HuH-7.5 (cell line): ENCODE data around the gene XXYLT1.
"Not testable (repeated sequence)": the region's sequence is repeated elsewhere in the genome, so short reads cannot be mapped to it uniquely, and the experiment has no call there.

ENCODE experiments used
- DNase-seq: peaks from one replicate; pipeline ENCODE4 v3.0.0; 2011; ENCODE audit warnings: low spot score

Gene XXYLT1

DNA sequence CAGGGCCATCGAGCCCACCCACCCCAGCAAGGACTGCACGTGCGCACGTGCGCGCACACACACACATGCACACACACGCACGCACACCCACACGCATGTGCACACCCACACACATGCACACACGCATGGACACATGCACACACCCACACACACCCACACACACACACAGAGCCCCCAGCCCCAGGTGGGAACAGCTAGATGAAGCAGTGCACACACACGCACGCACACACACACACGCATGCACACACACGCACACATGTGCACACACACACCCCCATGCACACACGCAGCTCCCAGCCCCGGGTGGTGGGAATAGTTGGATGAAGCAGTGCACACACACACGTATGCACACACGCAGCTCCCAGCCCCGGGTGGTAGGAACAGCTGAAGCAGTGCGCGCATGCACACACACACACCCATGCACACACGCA is 158.6 kb downstream of the XXYLT1 start:
- no peak for DNase-seq

DNA sequence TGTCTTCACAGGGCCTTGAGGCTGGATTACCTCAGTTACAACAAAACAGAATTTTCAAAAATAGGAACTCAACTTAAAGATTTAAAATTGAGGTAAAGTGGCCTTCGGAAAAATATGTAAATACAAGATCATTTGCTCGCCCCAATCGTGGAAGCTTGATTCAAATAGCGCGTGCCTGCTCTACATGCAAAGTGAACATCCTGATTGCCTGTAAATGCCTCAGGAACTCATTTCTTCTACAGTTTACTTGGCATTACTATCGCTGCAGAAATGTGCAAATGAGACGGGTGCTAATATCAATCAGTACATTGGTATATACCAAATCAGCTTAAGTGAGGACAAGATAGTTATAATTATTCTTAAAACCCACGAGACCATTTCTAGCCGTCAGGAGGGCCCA is 159.2 kb downstream of the XXYLT1 start:
- DNase-seq: no peak

DNA sequence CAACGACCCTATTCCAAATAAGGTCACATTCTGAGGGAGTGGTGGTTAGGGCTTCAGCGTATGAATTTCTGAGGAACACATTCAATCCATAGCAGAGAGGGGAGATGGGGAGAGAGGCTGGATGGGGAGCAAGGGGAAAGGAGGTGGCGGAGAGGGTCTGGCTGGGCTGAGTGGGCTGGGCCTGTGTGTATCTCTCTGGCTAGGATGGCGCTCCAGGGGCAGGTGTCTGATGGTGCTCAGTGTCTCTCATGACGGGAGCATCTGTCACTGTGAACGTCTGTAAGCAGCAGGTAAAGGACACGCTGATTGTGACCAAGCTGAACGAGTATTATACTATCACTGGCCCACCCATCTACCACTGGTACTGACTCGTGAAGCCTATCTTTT is 159.6 kb downstream of the XXYLT1 start:
- DNase-seq: no peak

DNA sequence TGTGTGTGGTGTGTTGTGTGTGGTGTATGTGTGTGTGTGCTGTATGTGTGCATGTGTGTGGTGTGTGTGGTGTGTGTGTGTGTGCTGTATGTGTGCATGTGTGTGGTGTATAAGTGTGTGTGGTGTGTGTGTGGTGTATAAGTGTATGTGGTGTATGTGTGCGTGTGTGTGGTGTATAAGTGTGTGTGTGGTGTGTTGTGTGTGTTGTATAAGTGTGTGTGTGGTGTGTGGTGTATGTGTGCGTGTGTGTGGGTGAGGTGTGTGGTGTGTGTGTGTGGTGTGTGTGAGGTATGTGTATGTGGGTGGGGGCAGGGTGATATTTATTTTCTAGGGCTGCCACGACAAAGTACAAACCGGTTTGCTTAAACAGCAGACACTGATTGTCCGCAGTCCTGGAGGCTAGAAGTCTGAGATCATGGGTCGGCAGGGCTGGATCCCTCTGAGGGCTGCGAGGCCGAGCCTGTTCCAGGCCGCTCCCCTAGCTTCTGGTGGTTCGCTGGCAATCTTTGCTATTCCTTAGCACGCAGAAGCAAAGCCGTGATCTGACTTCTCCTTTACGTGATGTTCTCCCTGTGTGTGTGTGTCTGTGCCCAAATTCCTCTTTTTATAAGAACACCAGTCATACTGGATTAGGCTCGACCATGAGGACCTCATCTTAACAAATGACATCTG is 160.2 kb downstream of the XXYLT1 start:
- DNase-seq: no peak

DNA sequence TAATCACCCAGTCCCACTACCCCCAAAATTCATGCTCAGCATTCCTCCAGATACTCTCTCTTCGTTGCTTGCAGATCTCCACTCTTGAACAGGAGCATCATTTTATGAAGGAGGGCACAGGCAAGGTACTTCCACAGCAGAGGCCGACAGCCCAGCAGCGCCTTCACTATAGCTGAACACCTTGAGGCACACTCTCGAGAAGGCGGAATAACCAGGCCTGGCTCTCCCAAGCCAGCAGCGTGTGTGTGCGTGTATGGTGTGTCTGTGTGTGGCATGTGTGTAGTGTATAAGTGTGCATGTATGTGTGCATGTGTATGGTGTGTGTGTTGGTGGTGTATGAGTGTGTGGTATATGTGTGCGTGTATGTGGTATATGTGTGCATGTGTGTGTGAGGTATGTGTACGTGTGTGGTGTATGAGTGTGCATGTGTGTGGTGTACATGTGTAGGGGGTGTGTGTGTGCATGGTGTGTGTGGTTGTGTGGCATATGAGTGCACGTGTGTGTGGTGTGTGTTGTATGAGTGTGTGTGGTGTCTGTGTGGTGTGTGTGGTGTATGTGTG is 161.8 kb downstream of the XXYLT1 start:
- DNase-seq: no peak

DNA sequence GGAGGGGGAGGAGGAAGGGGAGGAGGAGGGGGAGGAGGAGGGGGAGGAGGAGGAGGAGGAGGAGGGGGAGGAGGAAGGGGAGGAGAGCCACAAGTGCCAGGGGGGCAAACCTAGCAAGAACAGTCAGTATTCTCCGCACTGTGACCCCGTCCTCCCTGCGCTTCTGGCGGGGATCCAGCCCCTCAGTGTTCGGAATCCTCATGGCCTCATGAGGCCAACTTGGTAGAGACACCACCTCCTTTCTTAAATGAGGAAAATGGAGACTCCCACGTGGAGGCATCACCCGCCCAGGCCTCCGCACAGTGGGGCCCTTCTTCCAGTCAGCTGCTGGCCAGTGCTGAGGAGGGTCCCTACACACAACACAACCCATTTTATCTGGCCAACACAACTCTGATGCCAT is 163.4 kb downstream of the XXYLT1 start:
- DNase-seq: no peak

DNA sequence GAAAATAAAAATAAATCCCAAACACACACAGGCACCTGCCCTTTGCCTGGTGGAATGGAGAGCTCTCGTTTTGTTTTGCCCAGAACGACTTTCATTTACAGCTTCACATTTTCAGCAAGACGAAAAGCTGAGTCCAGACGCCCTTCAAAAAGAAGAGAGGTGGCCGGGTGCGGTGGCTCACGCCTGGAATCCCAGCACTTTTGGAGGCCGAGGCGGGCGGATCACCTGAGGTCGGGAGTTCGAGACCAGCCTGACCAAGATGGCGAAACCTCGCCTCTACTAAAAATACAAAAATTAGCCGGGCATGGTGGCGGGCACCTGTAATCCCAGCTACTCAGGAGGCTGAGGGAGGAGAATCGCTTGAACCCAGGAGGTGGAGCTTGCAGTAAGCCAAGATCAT is 163.9 kb downstream of the XXYLT1 start:
- not testable (repeated sequence) for DNase-seq

DNA sequence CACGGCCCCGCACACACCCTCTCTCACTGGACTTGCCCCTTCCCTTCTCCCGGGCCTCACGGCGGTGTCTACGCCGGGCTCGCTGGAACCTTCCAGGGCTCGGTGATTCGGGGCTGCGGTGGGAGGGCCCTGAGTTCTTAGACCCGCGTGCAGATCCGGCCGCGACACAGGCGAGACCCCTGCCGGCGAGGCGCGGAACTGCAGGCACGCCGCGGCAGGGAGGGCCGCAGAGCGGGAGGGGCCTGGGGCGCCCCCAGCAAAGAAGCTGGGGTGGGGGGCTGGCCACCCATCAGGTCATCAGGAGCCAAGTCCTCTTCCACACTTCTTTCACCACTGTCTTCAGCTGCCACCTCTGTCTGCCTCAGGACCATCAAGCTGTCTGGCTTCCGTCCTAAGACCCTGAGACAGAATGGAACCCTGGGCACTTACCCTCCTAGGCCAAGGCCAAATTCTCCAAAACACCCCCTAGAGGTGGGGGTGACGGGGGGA is 164.5 kb downstream of the XXYLT1 start:
- DNase-seq: peak; percentile 79

DNA sequence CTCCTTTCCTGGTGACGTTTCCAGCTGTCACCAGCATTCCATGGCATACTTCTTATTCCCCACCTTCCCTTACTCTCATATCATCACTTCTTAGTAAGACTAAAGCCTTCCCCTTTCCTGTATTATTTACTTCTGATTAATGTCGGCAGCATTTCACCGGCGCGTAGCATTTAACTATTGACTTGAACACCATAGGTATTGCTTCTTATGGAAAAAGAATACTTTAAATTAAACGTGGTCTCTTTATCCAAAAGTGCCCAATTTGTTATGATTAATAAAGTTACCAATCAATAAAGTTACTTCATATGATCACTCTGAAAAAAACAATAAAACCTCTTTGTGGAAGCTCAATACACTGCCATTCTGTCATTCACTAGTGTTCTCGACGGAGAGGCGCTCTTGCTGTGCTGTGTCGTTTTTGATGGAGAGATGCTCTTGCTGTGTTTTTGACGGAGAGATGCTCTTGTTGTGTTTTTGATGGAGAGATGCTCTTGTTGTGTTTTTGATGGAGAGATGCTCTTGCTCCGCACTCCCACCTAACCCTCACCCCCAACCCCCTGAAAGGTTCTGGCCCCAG is 165.0 kb downstream of the XXYLT1 start:
- DNase-seq: no peak

DNA sequence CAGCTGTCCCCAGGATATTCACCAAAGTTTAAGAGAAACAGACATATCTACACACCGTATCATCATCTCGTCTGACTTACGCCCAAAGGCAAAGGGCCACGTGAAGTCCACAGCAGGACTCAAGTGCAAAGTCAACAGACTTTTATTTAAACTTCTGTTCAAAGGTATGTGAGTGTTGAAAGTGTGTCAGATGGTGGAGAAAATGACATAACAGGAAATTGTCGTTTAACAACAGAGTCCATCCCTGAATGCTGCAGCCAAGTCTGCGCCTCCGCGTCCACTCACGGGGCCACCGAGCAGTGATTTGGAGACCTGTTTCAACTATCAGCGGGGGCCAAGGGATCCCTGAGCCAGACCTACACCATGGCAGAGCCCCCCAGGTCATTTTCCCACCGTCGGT is 165.6 kb downstream of the XXYLT1 start:
- no peak for DNase-seq

DNA sequence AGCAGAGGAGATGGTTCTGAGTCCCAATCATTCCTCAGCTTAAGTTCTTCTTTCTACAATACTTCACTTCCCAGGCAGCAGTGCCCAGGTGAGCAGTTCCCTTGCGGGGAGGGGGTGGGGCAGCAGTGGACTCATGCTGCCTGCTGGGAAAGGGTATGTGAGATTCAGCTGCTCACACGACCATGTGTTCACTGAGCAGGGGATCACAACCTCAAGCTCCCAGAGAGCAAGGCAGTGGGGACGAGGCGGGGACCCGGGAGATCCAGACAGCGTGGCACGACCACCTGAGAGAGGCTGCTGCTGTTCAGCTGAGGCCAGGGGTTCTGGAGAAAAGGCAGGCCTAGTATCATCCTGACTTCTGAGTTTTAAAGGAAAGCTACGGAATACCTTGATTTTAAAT is 166.6 kb downstream of the XXYLT1 start:
- no peak for DNase-seq

DNA sequence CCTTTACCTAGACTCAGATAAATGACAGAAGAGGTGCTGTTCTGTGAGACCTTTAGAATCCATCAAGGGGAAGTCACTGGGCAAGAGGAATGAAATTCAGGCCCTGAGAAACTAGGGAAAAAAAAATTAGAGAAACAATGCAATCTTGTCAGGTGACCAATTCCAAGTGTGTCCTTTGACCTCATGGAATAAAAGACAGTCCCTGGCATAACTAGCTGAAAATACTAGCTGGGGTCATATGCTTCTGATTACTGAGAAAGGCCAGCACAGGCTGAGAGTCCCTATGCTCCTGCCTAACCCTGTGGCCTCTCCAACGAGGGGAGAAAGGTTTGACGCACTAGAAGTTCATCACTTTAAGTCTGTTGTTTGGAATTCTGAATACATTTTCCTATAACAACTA is 167.3 kb downstream of the XXYLT1 start:
- no peak for DNase-seq

DNA sequence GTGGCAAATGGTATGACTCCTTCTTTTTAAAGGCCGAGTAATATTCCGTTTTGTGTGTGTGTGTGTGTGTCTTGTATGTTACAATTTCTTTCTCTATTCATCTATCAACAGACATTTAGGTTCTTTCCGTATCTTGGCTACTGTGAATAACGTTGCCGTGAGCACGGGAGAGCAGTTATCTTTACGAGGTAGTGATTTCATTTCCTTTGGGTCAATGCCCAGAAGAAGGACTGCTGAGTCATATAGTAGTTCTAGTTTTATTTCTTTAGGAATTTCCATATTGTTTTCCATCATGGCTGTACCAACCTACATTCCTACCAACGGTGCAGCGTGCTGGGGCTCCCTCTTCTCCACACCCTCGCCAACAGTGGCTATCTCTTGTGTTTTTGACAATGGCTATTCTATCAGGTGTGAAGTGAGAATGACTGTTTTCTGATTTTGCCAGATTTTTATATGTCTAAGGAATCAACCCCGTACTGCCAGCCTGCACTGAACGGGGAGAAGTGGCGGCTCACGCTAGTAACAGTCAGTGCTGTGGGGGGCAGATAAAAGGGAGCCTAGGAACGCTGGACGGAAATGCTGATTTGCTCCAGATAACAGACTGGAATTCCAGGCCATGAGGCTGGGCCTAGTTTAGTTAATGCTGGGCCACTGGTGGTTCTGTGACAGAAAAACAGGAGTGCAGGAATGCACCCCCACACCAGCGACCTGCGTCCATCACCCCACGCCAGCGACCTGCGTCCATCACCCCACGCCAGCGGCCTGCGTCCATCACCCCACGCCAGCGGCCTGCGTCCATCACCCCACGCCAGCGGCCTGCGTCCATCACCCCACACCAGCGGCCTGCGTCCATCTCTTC is 168.1 kb downstream of the XXYLT1 start:
- DNase-seq: no peak

DNA sequence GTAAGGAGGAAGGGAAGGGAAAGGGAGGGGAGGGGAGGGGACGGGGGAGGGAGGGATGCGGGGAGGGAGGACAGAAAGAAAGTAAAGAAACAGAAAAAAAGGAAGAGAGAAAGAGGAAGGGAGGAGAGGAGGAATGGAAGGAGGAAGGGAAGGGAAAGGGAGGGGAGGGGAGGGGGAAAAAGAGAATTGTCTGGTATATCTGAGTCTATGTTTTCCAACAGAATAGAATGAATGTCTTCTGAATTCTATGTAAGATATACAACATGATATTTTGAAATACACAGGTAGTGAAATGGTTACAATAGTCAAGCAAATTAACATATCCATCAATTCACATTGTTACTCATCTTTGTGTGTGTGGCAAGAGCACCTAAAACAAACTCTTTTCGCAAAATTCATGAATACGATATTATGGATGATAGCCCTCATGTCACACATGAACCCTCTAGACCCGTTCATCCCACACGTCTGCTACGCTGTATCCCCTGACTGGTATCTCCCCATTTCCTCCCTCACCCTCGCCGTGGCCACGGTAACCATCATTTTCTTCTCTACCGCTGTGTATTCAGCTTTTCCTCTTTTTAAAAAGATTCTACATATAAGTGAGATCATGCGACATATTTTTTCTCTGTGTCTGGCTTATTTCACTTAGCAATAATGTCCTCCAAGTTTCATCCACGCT is 168.9 kb downstream of the XXYLT1 start:
- no peak for DNase-seq

DNA sequence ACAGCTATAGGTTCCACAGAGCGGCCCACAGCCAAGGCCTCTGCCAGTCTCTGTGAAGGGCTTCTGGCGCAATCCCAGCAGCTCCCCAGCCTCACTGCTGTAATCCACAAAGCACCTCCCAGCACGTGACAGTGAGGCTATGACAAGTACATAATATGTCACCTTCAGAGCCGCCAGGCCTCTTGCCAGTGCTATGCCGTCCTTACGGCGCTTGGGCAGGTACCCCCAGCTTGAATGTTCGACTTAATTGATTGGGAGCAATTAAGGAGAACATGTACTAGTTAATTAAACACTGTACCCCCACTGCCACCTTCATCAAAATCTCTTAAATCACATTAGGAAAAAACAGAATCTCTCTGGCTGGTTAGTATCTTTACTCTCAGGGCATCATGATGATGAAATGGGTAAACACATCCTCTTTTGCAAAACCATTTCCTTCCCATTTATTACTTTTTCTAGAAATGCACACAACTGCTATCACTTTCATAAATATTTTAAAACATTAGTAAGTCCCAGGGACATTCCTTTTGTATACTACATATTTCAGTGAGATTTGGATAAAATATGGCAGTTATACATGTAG is 169.9 kb downstream of the XXYLT1 start:
- DNase-seq: no peak

DNA sequence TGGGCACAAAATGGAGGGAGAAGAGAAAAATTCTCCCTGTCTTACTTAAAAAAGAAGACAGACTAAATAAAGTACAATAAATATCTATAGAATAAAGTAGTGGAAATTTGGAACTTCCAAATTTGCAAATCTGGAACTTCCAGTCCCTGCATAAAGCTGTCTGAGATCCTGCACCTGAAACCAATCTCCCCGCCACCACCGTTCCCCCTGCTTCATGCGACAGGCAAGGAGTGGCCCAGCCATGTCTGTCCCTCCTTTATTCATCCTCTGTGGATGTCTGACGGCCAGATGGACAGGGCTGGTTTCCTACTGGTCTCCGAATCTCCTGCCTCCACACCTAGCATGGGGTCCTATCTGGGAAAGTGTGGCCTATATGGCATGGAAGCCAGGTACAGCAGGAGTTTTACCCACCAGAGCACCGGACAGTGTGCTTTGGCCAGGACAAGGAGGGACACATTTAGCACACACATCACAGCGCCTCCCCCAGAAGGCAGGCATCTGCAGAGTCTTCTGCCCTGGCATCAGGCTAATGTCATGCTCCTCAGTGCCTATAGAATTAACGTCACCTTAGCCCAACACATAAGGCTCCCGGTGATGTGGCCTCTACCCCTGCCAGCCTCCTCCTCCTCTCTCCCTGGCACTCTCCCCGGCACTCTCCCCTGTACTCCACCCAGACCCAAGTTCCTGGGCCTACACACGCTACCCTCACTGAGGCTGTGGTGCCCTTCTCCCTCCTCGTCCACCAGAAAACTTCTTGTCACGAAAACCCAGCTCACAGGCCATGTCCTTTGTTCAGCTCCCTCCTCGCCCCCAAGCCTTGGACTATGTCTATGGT is 170.8 kb downstream of the XXYLT1 start:
- DNase-seq: no peak

DNA sequence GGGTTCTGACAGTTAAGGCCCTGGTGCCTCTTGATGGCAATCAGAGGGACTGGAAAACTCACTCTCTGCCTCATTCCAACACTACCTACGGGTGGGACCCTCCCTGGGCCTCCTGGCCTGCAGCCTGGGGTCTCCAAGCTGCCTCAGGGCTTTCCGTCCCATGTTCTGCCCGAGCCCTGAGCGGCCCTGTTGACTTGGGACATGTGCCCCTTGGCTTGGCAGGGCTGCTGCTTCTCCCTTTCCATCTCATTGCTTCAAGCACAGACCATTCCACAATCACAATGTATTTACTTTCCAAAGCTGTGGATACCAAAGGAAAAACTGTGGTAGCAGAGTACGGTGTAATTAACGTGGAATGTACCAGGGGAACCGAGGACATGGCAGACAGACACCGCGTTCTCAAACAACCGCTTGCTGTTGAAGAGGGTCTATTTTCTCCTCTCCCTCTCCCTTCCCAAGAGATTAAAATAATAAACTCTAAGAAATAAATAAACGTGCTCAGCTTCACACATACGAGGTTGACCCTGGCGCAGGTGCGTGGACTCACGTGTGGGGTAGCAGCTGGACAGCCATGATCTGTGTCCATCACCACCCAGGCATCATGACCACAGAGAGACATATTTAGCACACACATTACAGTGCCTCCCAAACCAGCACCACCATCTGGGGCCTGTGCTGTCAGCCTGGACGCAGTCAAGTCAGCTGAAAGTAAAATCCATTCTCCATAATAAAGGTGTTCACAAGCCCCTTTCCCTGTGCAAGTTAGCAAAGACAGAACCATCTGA is 172.0 kb downstream of the XXYLT1 start:
- DNase-seq: no peak

DNA sequence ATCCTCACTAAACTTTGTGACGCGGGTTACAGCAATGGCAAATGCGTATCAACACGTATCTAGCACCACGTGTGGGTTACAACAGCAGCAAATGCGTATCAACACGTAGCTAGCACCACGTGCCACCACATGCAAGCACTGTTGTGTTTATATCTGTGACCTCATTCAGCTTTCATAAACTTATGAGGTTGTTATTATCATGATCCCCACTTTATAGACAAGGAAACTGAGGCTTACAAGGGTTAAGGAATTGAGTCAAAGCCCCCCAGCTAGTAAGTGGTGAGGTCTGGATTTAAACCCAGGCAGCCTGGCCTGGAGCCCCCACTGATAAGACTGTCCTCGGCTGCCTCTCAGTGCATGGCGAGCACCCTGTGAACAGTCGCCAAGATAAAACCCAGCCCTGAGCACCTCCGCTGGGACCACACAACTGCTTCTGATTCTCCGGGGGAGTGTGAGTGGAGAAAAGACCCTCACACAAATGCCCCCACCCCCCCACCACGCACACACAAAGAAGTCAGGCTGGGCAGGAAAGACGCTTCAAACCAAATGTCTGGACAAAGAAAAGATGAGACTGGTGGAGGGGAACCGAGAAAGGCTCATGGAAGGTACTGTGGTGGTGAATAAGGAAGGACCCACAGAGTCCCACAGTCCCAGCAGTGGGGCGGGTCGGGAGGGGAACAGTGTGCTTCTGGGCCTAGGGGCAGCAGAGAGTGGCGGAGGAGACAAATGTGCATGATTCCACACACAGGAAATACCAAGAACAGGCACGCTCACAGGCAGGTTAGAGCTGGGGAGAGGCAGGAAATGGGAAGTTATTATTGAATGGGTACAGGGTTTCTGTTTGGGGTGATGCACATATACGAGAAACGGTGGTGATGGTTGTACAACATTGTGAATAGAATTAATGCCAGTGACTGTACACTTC is 173.4 kb downstream of the XXYLT1 start:
- DNase-seq: no peak
